HPDE6-E6E7 (cell line): ENCODE measurements around the gene FASLG.
"Not testable (repeated sequence)": the region's sequence is repeated elsewhere in the genome, so short reads cannot be mapped to it uniquely, and the experiment has no call there.

Experiments used
- DNase-seq: peaks from one replicate; pipeline ENCODE4 v3.0.0; 2011; ENCODE audit warnings: missing footprints; ENCODE audit errors: extremely low spot score

The FASLG gene

DNA sequence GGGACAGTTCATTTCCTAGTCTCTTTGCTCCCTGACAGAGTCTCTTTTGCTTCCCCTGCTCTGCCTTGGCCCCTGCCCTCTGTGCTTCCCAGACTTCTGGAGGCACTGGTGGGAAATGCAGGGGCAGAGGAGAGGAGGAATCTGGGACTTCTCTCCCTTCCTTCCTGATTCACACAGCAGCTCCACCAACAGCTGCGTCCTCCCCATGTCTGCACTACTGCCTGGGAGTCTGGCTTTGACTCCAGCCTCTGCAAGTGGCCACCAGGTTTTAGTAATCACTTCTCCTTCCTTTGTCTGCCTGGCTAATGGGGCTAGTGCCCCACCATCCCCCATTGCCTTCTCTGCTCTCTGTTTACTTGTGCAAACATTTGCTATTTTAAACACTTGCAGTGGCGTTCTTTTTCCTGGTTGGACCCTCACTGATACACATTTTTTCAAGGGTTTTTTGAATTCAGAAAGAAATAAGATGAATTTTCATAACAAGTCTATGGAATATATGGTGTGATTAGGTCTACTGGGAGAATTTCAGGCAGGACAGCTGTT, 21.9 kb downstream of the FASLG start:
- DNase-seq, result no peak

GRCh38 chr1:172682812-172683211, 23.9 kb downstream of the FASLG start:
- DNase-seq, result no peak

DNA sequence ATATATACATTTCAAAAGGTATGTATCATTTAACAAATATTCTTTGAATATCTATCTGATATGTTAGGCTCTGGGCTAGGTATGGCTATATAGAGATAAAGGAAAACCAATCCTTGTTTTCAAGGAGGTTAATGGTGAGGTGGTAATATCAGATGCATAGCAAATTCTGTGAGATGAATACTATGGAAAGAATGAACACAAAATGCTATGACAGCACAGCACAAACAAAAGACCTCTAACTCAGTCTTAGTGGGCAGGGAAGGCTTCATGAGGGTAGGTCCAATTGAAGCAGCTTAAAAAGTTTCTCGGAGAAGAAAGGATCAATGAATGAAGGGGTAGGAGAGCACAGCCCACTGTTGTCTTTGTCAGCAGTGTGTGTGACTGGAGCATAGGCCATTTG, 27.2 kb downstream of the FASLG start:
- DNase-seq, result no peak

- DNase-seq, result not testable (repeated sequence)
Observed at GRCh38 chr1:172688428-172689085, 29.7 kb downstream of the FASLG start.

DNA sequence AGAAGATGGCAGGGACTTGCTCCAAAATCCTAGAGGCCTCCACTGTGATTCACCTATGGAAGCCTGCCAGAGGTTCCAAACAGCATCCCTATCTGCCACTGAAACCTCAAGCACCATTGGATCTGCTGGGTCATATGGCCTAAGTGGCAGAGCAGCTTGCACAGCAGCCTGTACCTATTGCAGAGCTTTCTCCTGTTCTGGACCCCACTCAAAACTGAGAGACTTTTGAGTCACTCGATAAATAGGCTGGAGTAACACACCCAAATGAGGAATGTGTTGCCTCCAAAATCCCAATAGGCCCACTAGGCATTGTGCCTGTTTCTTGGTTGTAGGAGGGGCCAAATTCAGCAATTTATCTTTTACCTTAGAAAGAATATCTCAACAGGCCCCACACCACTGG, 32.0 kb downstream of the FASLG start:
- not testable (repeated sequence) for DNase-seq

- no peak for DNase-seq
Observed at GRCh38 chr1:172697534-172698002, 38.7 kb downstream of the FASLG start.

GRCh38 chr1:172698224-172698623, 39.3 kb downstream of the FASLG start:
- DNase-seq, result no peak

GRCh38 chr1:172699111-172699510, 40.2 kb downstream of the FASLG start:
- peak; percentile 67 for DNase-seq

DNA sequence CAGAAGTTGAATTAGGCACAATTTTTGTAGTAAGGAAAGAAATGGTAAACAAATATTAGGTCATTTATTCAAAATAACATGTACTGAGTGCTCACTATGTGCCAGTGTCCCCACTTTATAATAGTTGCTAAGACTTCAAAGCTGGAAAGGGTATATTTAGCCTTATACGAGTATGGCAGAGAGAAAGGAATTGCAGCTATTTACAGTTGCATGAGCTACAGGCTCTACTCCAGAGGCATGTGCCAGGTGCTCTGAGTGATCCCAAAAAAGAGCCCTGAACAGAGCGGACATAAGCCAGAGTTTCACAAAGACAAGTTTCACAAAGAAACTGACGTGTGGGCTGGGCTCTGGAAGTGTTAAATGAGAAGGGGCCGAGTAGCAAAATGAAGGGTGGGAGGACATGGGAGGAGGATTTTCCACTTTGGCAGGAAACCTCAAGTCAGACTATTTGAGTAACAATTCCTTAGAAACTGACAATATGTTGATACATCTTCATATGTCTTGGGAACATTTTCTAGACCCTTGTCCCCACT, 40.9 kb downstream of the FASLG start:
- no peak for DNase-seq

DNA sequence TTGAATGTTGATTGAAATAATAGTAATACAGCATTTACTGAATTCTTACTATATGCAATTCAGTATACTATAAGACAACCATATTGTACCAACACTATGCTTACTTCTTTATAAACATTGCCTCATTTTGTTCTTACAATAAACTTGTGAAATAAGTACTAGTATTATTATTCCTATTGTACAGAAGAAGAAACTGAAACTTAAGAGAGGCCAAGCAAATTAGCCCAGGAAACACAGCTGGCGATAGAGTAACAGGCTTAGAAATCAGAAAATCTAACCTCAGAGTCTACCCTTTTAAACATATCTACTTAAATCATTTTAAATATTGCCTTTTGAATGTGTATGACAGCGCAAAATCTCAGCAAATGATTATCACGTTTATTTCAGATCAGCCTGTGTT, 41.7 kb downstream of the FASLG start:
- DNase-seq, result no peak

- DNase-seq, result no peak
Observed at GRCh38 chr1:172704001-172704400, 45.1 kb downstream of the FASLG start.

GRCh38 chr1:172704420-172705210, 45.7 kb downstream of the FASLG start:
- no peak for DNase-seq

DNA sequence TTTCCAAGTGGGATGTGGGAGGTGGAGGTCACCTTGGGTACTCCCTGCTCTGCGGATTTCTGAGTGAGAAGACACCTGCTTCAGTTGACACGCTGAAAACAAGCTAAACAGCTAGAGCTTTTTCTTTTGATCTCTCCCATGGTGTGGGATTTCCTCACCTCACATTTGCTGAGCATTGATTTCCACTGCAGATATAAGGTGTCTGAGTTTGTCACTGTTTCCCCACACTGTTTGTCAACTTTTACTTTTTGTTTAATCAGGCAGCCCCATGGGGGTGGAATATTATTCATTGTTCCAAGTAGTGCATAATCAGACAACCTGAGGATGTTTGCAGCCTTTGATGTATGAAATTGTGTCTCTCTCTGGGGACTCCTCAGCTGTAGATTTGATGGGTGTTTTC, 49.5 kb downstream of the FASLG start:
- no peak for DNase-seq

GRCh38 chr1:172711558-172711957, 52.7 kb downstream of the FASLG start:
- no peak for DNase-seq

DNA sequence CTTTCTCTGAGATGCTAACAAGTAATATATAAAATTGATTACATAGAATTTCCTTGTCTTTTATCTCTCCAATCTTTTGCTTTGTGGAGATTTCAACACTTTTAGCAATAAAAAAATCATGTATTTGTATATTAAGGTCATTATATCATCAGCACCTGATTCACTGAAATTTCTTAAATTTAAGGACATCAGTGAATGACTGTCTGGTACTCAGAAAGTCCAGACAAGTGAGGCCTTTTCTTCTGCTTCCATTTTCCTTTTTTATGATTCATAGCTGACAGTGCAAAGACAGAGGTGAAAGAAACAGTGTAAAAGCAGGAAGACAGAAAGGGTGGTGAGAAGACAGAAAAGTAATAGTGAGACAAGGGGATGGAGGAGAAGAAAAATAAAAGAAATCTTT, 54.6 kb downstream of the FASLG start:
- no peak for DNase-seq
